HL-60/S4 treated with phorbol 12-myristate 13-acetate at 8.2 ng/mL for 4 days and 3 days (cell line): ENCODE data around the gene BLZF1.
"Not testable (repeated sequence)": the region's sequence is repeated elsewhere in the genome, so short reads cannot be mapped to it uniquely, and the experiment has no call there.

Experiments used
- in situ Hi-C: fragments of 300-500 bp; cut with MboI; formaldehyde crosslinking; loops from 2 replicates; pipeline ENCODE4 v1.15.0; 2022; ENCODE audit warnings: low sequenced_read_pairs

The BLZF1 gene

DNA sequence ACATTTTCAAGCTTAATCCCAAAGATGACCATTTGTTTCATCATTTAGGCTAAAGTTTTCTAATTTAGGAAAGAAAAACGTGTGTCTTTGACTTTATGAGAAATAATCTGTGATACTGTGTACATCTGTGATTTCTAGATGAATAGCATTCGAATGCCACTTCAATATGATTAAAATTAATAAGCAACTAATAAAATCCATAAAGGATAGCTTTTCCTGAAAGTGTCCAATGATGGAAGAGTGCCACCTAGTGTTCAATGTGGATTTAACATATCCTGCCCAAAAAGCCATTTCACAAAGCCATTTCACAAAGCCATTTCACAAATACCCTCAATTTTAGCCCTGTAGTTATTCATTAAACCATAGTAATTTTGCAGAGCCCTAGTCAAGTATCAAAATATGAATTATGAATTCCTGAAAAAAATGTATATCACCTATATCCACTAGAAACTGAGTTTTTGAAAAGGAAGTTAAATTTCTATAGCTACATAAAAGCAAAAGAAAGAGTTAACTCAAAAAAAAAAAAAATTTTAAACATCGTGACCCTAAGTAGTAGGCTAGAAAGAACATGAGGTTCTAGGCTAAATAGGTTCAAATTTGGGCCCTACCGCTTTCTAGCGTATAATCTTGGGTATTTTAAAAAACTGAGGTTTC is 19.5 kb upstream of the BLZF1 start:
- in situ Hi-C loops: loop anchor here (25.0 kb wide), 1 partner anchor 736 kb away; no protein-coding TSS in a partner anchor

GRCh38 chr1:169360415-169360814 is 7.6 kb upstream of the BLZF1 start:
- in situ Hi-C loops: no loop called here

GRCh38 chr1:169361281-169361680 is 6.7 kb upstream of the BLZF1 start:
- in situ Hi-C loops: no loop called here

DNA sequence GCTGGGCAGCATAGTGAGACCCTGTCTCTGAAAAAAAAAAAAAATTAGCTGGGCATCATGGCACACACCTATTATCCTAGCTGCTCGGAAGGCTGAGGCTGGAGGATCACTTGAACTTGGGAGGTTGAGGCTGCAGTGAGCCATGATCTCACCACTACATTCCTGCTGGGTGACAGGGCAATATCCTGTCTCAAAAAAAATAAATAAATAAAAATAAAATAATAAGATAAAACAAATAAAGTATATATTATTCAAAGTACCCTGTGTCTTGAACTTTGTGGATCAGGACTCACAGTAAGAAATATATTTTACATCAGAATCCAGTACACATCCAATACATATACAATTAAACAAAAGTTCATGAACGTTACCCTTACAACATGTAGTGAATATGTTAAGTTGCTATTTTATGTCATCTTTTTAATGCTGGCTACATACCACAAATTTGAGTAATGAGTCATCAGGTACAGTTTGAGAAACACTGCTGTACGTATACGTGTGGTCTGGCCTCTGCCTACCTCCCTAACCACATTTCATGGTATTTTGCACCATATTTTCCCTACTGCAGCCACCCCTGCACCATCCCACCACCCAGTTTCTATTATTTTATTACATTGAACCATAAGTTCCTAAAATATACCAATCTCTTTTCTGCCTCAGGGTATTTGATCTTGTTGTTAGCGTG is 4.8 kb upstream of the BLZF1 start:
- in situ Hi-C loops: no loop called here

DNA sequence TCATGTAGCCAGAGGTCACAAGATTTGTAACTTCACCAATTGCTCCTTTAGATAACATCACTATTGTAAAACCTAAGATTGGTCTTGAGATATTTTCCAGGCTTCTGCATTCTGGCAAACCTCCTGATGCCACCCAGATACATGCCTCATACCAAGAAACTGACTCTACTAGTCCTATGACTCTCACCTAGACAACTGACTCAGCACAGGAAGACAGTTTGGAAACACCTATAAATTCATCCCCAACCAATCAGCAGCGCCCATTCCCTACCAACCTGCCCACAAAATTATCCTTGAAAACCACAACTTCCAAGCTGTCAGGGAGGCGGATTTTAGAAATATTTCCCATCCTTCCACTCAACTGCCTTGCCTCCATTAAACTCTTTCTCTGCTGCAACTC is 3.0 kb upstream of the BLZF1 start:
- in situ Hi-C loops: no loop called here

GRCh38 chr1:169367096-169367685 is 804 bp upstream of the BLZF1 start:
- in situ Hi-C loops: no loop called here

DNA sequence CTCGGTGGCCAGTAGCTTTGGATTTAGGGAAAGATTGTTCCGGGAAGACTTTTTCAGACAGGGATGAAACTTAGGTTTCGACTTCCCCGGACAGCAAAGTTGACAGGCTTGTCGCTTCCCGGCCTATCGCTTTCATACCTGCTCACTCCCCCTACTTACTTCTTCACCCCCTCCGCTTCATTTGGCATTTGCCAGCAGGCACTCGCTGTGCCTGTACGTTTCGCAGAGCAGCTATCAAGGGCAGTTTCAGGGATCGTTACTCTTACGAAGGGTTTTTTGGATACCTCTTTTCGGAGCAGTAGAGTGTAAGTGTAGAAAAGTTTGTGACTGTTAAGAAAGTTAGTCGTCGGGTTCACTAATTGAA is 393 bp downstream of the BLZF1 start:
- in situ Hi-C loops: no loop called here

- in situ Hi-C loops: no loop called here
These were observed 3.4 kb downstream of the BLZF1 start for GRCh38 chr1:169371404-169371803.

DNA sequence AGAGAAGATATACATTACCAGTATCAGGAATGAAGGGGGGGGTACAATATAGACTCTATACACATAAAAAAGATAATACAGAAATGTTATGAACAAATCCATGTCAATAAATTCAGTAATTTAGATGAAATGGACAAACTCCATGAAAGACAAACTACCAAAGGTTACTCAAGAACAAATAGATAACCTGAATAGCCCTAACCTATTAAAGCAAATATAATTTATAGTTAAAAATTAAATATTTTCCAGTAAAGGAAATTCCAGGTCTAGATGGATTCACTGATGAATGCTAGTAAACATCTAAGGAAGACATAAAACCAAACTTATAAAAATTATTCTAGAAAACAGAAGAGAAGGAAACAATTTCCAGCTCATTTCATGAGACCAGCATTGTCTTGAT is 13.2 kb downstream of the BLZF1 start:
- in situ Hi-C loops: no loop called here

GRCh38 chr1:169383449-169383848 is 15.5 kb downstream of the BLZF1 start:
- in situ Hi-C loops: no loop called here

GRCh38 chr1:169387399-169387798 is 19.4 kb downstream of the BLZF1 start:
- in situ Hi-C loops: no loop called here

GRCh38 chr1:169390303-169390702 is 22.3 kb downstream of the BLZF1 start:
- in situ Hi-C loops: no loop called here

DNA sequence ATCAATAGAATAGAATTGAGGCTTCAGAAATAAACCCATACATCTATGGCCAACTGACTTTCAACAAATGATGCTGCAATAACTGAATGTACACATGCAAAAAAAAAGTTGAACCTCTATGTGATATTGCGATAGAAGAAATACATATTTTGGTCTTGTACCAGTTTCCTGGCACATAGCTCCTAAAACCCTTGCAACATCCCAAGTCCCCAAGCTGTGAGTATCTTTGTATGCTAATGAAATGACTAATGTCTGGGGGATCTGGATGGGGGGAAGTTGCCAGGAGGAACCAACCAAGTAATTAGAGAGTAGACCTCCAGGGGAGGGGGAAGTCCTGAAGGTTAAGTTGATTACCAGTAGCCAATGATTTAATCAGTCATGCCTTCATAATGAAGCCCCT is 24.4 kb downstream of the BLZF1 start:
- in situ Hi-C loops: no loop called here

DNA sequence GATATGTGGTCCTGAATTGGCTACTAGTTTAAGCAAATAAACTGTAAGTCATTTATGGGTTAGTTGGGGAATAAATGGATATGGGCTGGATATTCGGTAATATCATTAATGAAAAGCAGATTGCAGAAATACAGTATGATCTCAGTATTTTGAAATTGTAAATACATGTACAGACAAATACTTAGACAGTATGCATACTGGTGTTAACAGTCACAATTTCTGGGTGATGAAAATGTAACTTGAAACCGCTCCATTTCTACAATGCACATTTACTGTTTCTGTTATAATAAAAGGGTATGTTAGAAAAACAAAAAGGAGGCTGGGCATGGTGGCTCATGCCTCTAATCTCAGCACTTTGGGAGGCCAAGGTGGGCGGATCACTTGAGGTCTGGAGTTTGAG is 28.0 kb downstream of the BLZF1 start:
- in situ Hi-C loops: no loop called here

GRCh38 chr1:169402578-169402977 is 34.6 kb downstream of the BLZF1 start:
- in situ Hi-C loops: not testable (repeated sequence)

GRCh38 chr1:169408340-169408739 is 40.3 kb downstream of the BLZF1 start:
- in situ Hi-C loops: not testable (repeated sequence)

DNA sequence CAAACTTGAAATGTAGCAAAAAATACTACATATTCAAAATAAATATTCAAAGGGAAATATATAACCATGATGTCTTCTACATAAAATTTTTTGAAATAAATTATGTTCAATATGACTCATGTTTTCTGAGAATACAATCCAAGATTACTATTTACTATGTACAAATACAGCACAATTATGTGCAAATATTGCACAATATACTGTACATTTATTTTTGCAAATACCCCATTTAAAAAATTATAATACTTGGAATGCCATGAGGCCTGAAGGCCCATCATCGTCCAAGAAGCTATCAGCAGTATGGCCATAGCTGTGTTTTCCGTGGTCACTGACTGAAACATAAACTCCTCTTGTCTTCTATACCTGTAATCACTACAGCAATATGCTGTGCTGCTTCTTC is 47.0 kb downstream of the BLZF1 start:
- in situ Hi-C loops: no loop called here

DNA sequence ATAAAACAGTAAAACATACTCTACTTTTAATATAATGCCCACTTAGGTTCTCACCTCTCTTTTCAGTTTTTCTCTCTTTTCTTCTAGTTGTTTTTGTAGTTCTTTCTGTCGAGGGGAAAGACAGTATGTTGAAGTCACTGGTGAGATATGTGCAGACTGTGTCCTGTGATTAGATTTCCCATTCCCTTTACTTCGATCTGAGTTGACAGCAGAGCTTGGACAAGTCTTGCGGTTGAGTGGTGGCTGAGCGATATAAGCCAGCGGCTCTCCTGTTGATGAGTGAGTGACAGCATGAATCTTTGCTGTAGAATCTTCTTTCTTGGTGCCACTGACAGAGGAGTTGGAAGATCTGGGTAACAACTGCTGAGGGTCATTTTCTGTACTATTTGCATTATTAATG is 53.3 kb downstream of the BLZF1 start:
- in situ Hi-C loops: no loop called here

DNA sequence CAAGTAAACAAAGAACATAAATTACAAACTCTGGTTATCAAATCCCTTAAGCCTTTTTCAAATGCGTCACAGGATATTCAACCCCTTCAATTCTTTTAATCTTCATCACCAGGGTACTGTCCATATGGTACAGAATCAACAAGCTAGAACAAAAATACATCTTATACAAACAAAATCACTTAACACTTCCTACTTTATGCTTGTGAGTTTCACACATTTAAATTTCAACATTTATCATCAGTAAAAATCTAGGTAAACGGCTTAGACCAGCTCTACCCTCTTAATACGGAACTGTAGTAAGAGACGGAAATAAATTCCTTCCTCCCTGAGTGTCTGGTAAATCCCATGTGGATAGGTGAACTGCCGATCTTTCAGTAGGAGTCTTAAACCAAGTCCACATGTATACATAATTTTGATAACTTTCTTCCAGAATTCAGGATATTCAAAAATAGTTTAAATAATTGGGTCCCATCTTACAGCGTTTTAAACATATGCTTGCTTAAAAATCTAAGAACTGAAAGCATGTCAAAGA is 58.2 kb downstream of the BLZF1 start:
- in situ Hi-C loops: no loop called here

DNA sequence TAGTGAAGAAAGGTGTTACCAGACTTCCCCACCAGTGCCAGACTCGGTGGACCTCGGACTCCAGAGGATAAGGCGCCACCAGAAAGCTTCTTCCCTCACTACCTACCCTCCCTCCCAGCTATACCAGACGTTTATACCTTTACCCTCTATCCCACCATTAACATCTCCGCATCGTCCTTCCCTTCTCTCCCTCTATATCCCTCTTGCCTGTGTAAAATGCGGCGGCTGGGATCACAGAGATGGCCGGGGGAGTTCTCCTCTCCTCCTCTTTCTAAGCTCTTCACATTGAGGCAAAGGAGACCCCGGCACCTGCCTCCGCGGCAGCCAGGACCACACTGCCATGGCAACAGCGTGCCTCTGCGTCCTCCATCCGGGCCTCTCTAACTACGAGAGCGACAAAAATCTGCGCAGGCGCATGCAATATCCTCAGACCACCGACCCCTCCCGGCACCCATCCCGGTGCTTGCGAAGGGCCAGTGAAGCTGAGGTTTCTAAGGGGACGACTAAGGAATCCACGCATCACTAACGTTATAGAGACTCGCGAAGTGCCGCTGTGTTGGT is 59.2 kb downstream of the BLZF1 start, which contains the start of gene CCDC181:
Gene CCDC181 (minus strand): TSS at position 394 of the 561 bp plus-strand sequence. CDS start 2,547 bp downstream, outside the sequence.
- in situ Hi-C loops: no loop called here
